GM12865 (cell line): ENCODE measurements around the gene DDX51.
"Not testable (repeated sequence)": the region's sequence is repeated elsewhere in the genome, so short reads cannot be mapped to it uniquely, and the experiment has no call there.

ENCODE experiments used
- DNase-seq: peaks from one replicate; pipeline ENCODE4 v3.0.0; 2010; ENCODE audit warnings: low read depth
- H3K4me3 ChIP-seq: 2 replicates; pipeline ENCODE4 v1.5.1; 2011; ENCODE audit warnings: mild to moderate bottlenecking, low read depth, low read length, control low read depth
- TF ChIP-seq, protein P1 (sequence below): IDR thresholded peaks from 2 replicates; pipeline ENCODE4 v1.5.1; 2011; ENCODE audit warnings: low read length, control low read depth, low read depth, inconsistent platforms; ENCODE audit not compliant: insufficient read depth; ENCODE audit errors: missing control alignments

DDX51 gene

DNA sequence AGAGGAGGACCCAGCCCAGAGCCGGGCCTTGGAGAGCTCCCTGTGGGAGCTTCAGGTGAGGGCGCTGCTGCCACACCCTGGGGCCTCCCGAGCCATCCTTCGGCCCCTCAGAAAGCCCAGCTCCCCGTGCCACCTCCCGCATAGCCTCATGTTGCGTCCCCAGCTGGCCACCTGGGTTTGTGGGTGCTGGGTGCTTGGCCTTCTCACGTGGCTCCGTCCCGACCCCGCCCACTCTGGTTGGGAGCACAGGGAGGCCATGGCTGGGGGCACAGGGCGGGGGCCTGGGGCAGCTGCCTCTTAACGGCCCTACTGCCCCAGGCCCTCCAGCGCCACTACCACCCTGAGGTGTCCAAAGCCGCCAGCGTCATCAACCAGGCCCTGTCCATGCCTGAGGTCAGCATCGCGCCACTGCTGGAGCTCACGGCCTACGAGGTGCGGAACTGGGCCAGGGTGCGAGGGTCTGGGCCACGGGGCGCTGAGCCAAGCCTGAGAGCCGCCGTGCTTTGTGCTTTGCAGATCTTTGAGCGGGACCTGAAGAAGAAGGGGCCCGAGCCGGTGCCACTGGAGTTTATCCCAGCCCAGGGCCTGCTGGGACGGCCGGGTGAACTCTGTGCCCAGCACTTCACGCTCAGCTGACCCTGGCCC, 7.8 kb upstream of the DDX51 start:
- DNase-seq, result no peak
- TF ChIP-seq, protein P1, sequence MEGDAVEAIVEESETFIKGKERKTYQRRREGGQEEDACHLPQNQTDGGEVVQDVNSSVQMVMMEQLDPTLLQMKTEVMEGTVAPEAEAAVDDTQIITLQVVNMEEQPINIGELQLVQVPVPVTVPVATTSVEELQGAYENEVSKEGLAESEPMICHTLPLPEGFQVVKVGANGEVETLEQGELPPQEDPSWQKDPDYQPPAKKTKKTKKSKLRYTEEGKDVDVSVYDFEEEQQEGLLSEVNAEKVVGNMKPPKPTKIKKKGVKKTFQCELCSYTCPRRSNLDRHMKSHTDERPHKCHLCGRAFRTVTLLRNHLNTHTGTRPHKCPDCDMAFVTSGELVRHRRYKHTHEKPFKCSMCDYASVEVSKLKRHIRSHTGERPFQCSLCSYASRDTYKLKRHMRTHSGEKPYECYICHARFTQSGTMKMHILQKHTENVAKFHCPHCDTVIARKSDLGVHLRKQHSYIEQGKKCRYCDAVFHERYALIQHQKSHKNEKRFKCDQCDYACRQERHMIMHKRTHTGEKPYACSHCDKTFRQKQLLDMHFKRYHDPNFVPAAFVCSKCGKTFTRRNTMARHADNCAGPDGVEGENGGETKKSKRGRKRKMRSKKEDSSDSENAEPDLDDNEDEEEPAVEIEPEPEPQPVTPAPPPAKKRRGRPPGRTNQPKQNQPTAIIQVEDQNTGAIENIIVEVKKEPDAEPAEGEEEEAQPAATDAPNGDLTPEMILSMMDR, result no peak
- H3K4me3 ChIP-seq, result no peak overlapping the region

DNA sequence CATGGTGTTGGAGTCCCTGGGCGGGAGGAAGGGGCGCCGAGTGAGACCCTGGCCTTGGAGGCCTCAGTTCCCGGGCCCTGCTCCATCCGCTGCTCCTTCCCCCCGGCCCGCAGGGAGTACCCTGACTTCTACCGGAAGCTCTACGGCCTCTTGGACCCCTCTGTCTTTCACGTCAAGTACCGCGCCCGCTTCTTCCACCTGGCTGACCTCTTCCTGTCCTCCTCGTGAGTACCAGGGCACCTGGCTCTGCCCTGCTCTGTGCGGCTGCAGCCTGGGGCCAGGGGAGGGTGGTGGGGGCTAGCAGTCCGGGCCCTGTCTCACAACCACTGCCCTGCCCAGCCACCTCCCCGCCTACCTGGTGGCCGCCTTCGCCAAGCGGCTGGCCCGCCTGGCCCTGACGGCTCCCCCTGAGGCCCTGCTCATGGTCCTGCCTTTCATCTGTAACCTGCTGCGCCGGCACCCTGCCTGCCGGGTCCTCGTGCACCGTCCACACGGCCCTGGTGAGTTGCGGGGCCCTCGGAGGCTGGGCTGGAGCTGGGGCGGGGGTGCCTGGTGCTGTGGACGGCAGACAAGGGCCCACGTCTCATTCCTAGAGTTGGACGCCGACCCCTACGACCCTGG, 7.1 kb upstream of the DDX51 start:
- TF ChIP-seq, protein P1, result no peak
- DNase-seq, result no peak
- no peak overlapping the region for H3K4me3 ChIP-seq

DNA sequence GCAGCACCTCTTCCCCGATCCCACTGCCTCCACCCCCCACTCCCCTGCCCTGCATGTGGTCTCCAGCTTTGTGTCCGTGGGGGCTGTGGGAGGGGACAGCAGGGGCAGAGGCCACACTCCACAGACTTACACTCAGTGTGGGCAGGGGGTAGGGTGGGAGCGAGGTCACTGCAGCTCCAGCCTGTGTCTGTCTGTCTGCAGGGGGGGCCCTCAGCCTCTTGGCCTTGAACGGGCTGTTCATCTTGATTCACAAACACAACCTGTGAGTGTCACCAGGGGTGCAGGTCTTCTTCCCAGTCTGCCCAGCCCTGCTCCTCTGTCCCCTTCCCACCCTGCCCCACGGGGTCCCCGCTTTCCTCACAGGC, 6.6 kb upstream of the DDX51 start:
- TF ChIP-seq, protein P1, result no peak
- no peak overlapping the region for H3K4me3 ChIP-seq
- DNase-seq, result no peak

DNA sequence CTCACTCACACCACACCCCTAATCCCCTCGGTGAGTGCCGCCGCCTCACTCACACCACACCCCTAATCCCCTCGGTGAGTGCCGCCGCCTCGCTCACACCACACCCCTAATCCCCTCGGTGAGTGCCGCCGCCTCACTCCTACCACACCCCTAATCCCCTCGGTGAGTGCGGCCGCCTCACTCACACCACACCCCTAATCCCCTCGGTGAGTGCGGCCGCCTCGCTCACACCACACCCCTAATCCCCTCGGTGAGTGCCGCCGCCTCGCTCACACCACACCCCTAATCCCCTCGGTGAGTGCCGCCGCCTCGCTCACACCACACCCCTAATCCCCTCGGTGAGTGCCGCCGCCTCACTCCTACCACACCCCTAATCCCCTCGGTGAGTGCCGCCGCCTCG, 5.4 kb upstream of the DDX51 start:
- not testable (repeated sequence) for H3K4me3 ChIP-seq, DNase-seq

DNA sequence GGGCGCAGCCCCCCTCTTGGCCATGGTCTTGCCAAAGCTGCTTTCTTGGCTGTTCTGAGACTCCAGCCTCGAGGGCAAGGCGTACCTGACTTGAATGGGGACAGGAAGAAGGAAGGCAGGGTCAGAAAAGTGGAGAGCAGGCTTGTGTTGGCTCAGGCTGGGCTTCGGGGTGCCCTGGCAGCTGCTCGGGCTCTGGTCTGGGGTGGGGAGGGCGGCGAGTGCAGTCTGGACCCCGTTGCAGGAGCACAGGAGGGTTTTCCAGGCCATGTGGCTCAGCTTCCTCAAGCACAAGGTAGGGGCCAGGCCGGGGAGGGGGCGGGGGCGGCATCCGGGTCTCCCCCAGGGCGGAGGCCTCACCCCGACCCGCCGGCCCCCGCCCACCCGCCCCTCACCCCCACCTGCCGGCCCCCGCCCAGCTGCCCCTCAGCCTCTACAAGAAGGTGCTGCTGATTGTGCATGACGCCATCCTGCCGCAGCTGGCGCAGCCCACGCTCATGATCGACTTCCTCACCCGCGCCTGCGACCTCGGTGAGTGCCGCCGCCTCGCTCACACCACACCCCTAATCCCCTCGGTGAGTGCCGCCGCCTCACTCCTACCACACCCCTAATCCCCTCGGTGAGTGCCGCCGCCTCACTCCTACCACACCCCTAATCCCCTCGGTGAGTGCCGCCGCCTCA, 4.4 kb upstream of the DDX51 start:
- H3K4me3 ChIP-seq, result no peak overlapping the region
- TF ChIP-seq, protein P1, result no peak
- no peak for DNase-seq

DNA sequence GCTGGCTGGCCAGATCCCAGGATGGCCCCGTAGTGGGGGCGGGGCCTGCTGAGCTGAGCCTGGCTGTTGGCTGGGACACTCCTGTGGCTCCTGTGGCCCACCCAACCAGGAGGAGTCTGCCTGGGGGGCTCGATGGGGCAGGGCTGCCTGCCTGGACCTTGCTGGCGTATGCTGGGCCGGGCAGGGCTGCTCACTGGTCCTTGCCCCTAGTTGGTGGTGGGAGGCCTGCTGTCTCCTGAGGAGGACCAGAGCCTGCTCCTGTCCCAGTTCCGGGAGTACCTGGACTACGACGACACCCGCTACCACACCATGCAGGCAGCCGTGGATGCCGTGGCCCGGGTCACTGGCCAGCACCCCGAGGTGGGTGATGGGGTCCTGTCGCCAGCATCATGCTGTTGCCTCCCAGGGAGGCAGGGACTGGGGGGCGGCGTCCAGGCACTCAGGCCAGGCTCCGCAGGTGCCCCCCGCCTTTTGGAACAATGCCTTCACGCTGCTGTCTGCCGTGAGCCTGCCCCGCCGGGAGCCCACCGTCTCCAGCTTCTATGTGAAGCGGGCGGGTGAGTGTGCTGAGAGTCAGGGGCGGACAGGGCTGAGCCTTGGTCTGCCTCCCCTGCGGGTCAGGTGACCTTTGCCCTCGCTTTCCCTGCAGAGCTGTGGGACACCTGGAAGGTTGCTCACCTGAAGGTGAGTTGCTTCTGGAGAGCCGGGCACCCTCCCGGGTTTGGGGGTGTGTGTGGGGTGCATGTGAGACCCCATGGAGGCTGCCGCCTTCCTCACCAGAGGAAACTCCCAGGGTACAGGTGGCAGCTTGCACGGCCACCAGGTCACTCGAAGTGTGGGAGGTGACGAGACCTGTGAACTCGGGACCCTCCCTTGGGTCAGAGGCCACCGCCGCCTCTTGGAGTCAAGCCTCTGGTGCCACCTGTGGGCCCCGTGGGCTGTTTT, 3.6 kb upstream of the DDX51 start:
- DNase-seq, result no peak
- H3K4me3 ChIP-seq, result no peak overlapping the region
- TF ChIP-seq, protein P1, result no peak
